ENCODE measurements around the gene POU2F1. TPM values are rescaled to one million over a fixed set of nuclear protein-coding genes. Genes with fewer than 3 reads are reported as not detected.

POU2F1 gene
- total and polyA plus RNA-seq, 2 donors (not counting 3 experiments of a cell fraction or from before 2014, with no cell fraction given), result 6.0 to 12.9 TPM

GRCh38 chr1:167206166-167206835 lies 14.4 kb upstream of the POU2F1 start:
- DNase-seq (ENCODE audit: low read depth, low spot score) (no peak), FAIRE-seq (no peak)
- H3K9ac ChIP-seq (replicated peaks; ENCODE audit: extremely low read depth, insufficient read depth, low read length), result no peak overlapping the region
- CTCF ChIA-PET, result no interaction called here
- no TSS peak for BruUV-seq (replicated peaks)
- H3K4me2 ChIP-seq (ENCODE audit: insufficient read depth, low read length), result no peak overlapping the region
- H2AFZ ChIP-seq (ENCODE audit: low read depth, low read length), result no peak overlapping the region
- TF ChIP-seq MAX (IDR thresholded peaks at IDR 0.05; ENCODE audit: insufficient read depth, insufficient read length) (no peak), POLR2AphosphoS5 (IDR thresholded peaks at IDR 0.05; ENCODE audit: insufficient read depth, low read depth, low read length) (no peak), GATA2 (IDR thresholded peaks at IDR 0.05; ENCODE audit: insufficient read depth, insufficient read length, low read depth, low read length) (no peak), MYC (IDR thresholded peaks at IDR 0.05; ENCODE audit: low read depth, low read length) (no peak), JUN (IDR thresholded peaks at IDR 0.05; ENCODE audit: borderline replicate concordance, insufficient read depth, insufficient read length, low read depth) (no peak), EZH2 (IDR thresholded peaks at IDR 0.05; ENCODE audit: borderline replicate concordance, low read depth, low read length, severe bottlenecking) (no peak), CTCF (IDR thresholded peaks at IDR 0.05; ENCODE audit: extremely low read depth in 1 of 2, insufficient read depth in 1 of 2, low read depth in 1 of 2, low read length in 2 of 2) (no peak), FOS (IDR thresholded peaks at IDR 0.05; ENCODE audit: borderline replicate concordance, insufficient read depth, low read length) (no peak), POLR2A (IDR thresholded peaks at IDR 0.05; ENCODE audit: low read depth, low read length) (no peak)
- intact Hi-C loops (cut with micrococcal nuclease), result no loop called here
- peaks cover 3 to 8% of the 10 kb centered on the region in 2 experiments for H3K27me3 ChIP-seq (ENCODE audit: control insufficient read depth in 2 of 2, insufficient read depth in 2 of 2, low read length in 2 of 2)
- H3K36me3 ChIP-seq (ENCODE audit: control insufficient read depth in 2 of 2, extremely low read depth in 1 of 2, insufficient read depth in 2 of 2, low read length in 2 of 2), result no peaks in the 10 kb centered on the region
- H3K79me2 ChIP-seq (ENCODE audit: control insufficient read depth, insufficient read depth, low read length), result no peaks in the 10 kb centered on the region
- H3K27ac ChIP-seq (ENCODE audit: insufficient read depth, low read depth, low read length), result no peak overlapping the region
- no peaks in the 10 kb centered on the region for H3K9me3 ChIP-seq (replicated peaks; ENCODE audit: control insufficient read depth, insufficient read depth, low read length)
- POLR2A ChIA-PET, result no interaction called here
- no peaks in the 10 kb centered on the region for H4K20me1 ChIP-seq (replicated peaks; ENCODE audit: control insufficient read depth, extremely low read depth, insufficient read depth, low read length)
- H3K4me3 ChIP-seq (replicated peaks in 1 of 3; ENCODE audit: insufficient read depth in 1 of 3, low read depth in 1 of 3, low read length in 3 of 3), result no peak overlapping the region
- dilution Hi-C loops (cut with MboI; ENCODE audit: extremely low pct_ligation_motif_present, low sequenced_read_pairs), result no loop called here
- H3K9me1 ChIP-seq (replicated peaks; ENCODE audit: control insufficient read depth, extremely low read depth, insufficient read depth, low read length), result no peaks in the 10 kb centered on the region
- no peaks in the 10 kb centered on the region for H3K4me1 ChIP-seq (ENCODE audit: control insufficient read depth, extremely low read depth, insufficient read depth, low read length)
